GM19397 (cell line): ENCODE results near the gene MROH7.
A peak's percentile ranks its signal among the peaks of the same experiment; 100 is the strongest.

Experiments used
- ATAC-seq: cut with Tn5 transposase; IDR thresholded peaks from one replicate; pipeline ENCODE4 v1.9.1; 2021; ENCODE audit warnings: mild to moderate bottlenecking, moderate library complexity; ENCODE audit not compliant: unreplicated experiment

MROH7 gene

DNA sequence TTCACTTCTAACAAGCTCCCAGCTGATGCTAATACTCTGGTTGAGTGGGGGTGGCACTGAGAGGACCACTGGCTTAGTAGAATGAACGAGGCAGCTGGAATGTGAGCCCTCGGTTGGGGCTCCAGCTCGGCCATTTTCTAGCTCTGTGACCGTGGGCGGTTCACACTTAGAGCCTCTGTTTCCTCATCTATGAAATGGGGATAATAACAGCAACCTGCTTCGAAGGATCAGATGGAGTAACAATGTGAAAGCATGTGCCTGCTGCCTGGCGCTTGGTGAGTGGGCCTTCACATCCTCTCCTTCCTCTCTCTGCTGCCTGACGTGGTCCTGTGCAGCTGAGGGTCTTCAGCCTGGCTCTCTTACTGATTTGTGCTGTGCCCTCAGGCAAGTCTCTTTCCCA, 53.2 kb downstream of the MROH7 start:
- no peak for ATAC-seq

DNA sequence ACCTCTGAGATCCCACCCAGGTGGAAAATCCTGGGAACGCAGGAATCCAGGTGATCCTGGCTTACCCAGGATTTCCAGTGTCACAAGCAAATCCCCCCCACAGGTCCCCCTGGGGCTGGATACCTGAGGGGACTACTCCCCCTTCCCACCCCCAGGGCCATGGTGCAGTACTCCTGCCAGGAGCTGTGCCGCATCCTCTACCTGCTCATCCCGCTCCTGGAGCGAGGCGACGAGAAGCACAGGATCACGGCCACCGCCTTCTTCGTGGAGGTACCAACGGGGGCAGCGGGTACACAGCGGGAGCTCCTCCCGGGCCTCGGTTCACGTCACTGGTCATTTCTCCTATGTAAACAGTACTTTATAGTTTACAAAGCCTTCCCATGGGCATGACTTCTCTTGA, 53.6 kb downstream of the MROH7 start:
- no peak for ATAC-seq

DNA sequence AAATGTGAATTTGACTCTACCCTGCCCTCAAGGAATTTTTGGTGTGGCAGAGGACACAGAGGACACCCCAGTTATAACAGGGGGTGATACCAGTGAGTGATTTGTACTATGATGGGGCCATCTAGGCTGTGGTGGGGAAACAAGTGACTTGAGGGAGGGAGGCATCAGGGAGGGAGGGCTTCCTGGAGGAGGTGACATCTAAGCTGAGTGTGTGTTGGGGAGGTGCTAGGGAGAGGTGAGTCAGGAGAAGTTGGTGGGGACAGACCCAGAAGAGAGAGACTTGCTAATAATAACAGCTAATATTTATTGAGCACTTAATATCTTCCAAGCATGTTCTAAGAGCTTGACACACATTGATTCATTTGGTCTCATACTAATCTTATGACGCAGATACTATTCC, 54.2 kb downstream of the MROH7 start:
- ATAC-seq: no peak

DNA sequence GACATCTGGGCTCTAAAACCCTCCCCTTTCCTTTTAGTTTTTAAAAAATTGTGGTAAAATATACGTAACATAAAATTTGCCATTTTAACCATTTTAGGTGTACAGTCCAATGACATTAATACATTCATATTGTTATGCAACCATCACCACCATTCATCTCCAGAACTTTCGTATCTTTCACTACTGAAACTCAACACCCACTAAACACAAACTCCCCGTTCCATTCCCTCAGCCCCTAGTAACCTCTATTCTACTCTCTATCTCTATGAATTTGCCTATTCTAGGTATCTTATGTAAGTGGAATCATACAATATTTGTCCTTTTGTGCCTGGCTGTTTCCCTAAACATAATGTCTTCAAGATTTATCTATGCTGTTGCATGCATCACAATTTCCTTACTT, 54.7 kb downstream of the MROH7 start:
- no peak for ATAC-seq

DNA sequence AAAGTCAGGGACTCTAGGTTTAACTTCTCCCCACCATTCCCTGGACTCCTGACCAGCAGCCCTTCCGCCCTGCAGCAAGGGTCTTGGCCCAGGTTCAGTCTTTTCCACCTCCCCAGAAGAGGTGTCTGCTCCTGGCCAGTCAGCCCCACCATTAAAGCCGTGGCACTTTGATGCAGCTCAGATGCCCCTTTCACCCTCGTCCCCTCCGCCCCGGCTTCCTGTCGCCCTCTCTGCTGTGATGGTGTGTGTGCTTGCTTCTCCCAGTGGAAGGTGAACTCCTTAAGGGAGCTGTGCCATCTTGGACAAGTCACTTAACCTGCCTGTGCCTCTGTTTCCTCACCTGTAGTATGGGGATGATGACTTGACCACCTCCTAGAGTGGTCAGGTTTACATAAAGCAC, 56.3 kb downstream of the MROH7 start:
- no peak for ATAC-seq

DNA sequence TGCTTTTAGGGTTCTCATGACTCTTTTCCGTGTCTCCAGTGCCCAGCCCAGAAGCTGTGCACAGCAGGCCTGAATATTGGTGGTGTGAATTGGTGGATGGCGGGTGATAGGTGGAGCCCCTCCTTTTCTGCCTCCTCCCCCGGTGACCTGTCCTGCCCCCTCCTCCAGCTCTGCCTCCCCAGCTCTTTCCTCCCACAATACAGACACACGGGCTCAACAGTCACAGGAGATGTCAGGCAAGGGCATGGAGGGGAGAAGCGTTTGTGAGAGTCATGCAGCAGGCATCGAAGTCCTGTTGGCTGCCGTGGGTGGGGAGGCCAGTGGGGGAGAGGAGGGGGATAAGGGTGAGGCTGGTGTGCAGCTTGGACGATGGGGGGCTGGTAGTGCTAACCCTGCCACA, 56.8 kb downstream of the MROH7 start:
- ATAC-seq: no peak

DNA sequence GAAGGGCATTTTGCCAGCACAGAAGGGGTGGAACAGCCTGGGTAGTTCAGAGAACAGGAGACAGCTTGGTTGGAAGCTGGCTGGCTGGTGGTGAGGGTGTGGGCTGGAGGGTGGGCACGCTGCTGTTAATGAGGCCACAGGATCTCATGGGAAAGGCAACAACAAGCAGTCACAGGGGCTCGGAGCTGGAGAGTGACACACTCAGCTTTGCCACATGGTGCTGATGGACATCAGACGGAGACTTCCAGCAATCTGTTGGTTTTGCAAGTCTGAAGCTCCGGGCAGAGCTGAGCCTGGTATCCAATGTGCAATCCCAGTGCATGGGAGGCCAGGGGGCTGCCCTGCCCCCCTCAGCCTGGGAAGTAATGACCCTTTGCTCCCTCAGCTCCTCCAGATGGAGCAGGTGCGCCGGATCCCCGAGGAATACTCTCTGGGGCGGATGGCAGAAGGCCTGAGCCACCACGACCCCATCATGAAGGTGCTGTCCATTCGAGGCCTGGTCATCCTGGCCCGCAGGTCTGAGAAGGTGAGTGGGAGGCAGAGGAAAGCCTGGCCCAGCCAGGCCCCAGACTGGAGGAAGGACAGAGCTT, 58.4 kb downstream of the MROH7 start:
- no peak for ATAC-seq

DNA sequence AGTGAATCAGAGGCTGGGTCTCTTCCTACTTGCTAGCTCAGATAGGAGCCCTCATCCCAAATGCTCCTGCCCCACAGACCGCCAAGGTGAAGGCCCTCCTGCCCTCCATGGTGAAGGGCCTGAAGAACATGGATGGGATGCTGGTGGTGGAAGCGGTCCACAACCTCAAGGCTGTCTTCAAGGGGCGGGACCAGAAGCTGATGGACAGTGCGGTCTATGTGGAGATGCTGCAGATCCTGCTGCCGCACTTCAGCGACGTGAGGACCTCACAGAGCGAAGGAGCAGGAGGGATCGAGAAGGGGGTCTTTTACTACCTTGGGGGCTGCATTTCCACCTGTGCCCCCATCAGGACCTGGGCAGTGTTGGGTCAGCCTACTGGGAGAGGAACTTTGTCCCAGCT, 59.5 kb downstream of the MROH7 start:
- no peak for ATAC-seq

DNA sequence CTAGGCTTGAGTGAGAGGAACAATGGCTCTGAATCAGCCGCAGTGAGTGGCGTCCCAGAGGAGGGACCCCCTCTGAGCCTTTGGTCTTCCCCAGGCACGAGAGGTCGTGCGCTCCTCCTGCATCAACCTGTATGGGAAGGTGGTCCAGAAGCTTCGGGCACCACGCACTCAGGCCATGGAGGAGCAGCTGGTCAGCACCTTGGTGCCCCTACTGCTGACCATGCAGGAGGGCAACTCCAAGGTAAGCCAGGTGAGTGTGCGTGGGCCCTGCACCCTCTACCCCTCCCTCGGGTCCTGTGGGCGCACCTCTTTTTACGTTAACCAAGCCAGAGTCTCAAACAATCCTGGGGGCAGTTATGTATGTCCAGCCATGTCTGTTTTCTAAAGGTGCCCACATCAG, 60.4 kb downstream of the MROH7 start:
- no peak for ATAC-seq

DNA sequence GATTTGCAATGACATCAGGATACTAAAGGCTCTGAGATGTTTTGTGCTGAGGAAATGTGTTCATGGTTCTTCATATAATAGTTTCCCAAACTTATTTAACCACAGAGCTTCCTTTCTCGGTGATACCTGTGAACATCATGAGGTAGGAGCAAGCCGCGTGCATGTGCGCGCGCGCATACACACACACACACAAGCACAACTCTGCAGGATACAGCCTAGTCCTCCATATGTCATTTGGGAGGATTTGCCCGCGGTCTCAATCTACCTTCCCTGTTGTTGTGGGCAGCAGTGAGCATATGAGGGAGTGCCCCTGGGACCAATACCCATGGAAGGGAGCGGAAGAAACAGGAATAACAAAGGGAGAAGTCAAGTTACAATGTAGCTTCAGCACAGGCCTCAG, 61.9 kb downstream of the MROH7 start:
- no peak for ATAC-seq

DNA sequence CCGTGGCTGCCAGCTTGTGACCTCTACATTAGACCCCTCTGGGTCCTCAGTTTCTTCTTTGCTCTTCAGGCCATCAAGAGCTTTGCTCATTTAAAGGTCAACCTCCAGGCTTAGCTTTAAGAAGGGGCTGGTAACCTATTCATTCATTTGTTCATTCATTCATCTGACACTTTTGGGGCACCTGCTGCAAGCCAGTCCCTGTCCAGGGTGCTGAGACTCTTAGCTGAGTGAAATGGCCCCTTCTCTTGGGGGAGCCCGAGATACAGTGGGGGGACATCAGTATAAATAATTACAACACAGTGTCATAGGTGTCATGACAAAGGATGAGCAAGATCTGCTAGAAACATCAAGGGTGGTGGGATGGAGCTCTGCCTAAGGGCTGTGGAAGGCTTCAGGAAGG, 63.6 kb downstream of the MROH7 start:
- ATAC-seq: no peak

DNA sequence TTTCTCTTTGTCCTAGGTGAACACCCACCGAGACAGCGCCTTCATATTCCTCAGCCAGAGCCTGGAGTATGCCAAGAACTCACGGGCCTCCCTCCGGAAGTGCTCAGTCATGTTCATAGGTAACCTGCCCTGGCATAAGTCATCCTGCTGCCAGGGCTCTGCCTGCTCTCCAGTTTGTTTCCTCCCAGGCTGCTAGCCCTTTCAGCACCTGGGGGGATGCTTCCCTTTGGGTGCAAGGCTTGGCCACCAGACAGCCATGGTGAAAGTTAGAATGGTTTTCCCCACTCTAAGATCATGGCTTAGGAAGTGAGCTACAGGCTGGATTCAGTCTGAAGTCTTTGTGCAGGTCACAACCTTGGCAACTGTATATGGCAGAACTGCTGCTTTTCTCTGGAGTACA, 64.8 kb downstream of the MROH7 start:
- no peak for ATAC-seq

DNA sequence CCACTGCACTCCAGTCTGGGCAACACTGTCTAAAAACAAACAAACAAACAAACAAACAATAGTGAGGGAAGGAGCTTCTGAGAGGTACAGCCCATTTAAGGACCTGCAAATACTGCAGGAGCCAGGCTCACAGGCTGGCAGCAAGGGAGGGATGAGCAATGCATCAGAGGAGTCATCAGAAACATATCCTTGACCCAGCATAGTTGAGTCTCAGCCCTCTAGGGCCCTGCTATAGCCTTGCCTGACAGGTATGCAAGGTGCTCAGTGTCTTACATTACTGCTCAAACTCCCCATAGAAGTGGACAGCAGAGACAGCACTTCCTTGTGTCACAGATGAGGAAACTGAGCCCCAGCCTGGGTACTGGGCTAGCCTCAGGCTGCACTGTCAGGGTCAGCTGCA, 66.8 kb downstream of the MROH7 start:
- ATAC-seq: no peak

DNA sequence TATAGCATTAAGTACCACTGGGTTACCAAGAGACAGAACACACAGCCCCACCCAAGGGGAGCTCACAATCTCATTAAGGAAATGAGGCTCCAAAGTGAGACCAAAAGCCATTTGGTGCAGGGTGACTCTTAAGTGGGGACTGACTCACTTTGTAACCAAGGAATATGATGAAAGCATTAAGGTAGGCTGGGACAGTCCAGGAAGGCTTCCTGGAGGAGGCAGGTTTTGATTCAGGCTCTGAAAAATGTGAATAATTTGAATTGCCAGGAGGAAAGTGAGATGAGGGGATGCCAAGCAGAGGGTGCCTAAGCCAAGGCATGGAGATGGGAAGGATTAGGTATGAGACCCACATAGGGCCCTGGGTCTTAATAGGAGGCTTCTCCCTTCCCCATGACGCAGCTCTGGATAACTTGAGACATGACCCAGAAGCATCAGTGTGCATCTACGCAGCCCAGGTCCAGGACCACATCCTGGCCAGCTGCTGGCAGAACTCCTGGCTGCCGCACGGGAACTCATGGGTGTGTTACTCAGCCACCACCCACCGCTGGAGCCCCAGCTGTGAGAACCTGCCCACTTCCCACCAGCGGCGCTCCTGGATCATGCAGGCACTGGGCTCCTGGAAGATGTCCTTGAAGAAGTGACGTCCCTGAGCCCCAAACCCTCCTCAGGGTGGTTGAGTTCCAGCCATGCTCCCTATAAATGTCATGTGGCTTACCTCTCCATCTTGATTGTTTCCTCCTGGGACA, 68.1 kb downstream of the MROH7 start:
- ATAC-seq: no peak

DNA sequence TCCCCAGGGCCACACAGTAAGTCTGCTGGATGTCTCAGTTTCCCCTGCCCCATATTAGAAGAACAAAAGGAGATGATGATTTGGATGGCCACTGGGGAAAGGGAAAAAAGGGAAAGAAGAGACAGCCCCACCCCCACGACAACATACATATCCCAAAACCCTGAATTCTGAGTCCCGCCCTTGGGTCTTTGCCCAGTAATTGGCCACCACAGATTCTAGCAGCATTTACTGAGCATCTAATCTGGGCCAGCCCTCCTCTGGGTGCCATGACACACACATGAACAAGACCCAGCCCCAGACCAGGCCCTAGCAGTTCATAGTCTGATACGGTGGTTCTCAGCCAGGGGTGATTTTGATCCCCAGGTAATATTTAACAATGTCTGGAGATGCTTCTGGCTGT, 68.8 kb downstream of the MROH7 start:
- ATAC-seq: no peak

DNA sequence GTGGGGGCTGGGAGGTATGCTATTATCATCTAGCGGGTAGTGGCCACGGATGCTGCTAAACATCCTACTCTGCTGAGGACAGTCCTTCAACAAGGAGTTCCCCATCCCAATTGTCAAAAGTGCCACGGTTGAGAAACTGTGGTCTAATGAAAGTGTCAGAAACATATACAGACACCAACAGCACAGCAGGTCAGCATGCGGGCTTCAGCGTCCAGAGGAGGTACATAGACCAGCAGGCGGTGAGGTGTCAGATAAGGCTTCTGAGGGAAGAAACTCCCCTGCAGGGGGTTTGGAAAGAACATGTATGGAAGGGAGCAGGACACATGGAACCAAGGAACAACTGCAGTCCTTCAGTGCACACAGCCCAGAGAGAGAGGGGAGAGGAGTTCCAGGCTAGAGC, 69.3 kb downstream of the MROH7 start:
- no peak for ATAC-seq

DNA sequence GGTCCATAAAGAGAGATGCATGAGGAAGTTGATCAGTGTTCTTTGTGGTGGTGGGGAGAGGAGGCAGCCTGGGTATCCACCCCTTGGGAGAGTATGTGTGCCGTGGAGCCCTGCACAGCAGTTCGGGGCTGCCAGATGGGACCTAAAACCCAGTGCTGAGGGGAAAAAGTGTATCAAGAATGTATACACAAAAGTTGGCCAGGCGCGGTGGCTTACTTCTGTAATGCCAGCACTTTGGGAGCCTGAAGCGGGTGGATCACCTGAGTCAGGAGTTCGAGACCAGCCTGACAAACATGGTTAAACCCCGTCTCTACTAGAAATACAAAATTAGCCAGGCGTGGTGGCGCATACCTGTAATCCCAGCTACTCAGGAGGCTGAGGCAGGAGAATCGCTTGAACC, 70.0 kb downstream of the MROH7 start:
- ATAC-seq: no peak

DNA sequence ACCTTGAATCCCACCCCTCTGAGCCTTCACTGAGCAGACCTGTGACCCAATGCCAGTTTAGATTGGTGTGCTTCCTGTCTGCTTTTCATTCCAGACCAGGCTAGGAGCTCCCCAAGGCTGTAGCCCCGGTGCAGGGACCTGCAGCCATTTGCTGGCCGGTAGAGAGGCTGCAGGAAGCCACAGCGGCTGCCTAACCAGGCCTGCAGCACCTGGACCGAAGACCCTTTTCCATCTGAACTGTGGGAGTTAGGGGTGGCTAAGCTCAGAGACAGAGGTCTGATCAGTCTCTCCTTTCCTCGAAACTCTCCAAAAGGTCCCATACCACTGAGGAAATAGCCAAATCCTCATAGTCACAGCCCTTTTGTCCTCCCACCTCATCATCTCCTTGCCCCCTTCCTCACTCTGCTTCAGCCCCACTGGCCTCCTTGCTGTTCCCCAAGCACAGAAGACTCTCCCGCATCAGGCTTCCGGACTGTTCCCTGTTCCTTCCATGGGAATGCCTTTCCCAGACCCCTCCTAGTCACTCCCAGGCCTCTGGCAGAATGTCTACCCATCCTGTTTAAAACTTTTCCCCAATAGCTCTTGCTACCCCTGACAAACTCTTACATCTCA, 73.4 kb downstream of the MROH7 start:
- ATAC-seq: no peak

DNA sequence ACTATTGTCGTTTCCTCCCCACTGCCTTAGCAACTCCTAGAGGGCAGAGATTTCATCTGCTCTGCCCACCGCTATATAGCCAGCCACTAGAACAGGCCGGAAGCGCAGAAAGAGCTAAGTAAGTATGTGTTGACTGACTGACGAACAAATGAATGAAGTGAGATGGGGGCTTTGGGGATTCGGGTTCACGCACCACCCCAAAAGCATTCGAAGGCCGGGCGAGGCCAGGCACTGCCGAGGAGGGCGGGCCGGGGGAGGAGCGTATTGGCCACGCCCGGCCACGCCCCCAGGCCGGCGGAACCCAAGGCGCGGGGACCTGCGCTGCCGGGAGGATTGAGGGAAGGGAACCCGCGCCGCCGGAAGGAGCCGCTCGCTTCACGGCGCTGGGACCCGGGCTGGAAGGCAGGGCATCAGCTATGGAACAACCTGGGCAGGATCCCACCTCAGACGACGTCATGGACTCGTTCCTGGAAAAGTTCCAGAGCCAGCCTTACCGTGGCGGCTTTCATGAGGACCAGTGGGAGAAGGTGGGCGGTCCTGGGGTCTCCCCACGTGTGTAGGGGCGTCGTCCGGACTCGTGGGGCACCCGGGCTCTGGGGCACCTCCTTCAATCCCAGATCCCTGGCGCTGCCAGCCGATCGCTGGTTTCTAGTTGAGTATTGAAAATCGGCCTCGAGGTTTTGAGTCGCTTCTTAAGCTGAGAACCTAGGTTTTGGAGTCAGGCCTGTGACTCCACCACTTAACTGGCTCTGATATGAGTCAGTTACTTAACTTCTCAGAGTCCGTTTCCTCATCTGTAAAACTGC, 74.1 kb downstream of the MROH7 start, which contains the start of gene TTC4:
TSS of gene TTC4 (plus strand) at position 369 of the 806 bp plus-strand sequence. CDS start at position 417, 48 bp downstream.
- ATAC-seq: peak; percentile 99

DNA sequence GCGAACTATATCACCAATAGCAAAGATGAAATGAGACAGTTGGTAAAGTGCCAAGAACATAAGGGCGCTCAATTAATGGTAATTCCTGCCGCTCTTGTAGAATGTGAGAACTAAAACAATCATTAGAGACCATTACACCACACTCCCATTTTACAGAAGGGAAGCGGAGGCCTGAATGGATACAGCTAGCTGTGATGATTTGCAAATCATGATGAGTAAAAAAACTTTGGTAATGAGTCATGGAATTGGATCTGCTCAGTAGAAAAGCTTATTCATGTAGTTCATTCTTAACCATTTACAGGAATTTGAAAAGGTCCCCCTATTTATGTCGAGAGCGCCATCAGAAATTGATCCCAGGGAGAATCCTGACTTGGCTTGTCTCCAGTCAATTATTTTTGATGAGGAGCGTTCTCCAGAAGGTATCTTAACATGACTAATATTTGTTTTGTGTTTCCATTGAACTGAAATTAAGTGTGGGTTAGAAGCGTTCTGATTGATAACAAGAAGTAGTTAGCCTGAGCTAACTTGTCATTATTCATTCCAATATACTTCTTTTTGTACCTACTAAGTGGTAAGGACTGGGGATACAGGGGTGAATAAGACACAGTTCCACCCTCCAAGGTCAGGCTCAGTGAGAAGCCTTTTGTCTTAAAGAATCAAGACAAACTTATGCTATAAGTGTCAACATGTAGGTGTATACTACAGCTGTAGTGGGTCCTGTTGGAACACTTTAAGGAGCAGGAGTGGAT, 74.9 kb downstream of the MROH7 start:
- no peak for ATAC-seq

DNA sequence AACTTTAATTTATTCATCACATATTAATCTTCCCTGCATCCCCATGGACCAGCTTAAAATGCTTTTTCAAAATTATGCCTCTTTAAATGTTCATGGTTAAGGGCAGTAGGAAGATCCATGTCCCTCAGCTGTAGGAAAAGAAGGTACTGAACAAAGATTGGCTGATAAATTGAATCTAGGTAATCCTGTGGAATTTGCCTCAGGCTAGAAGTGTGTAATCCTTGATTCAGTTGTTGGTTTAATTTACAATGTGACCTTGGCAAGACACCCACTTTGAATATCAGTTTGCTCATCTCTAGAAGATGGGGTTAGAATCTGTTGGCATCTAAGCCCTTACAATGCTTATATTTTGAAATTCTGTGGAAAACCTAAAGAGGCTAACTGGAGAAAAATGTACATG, 80.1 kb downstream of the MROH7 start:
- no peak for ATAC-seq
